ENCODE data around the gene C1orf159.

The C1orf159 gene

DNA sequence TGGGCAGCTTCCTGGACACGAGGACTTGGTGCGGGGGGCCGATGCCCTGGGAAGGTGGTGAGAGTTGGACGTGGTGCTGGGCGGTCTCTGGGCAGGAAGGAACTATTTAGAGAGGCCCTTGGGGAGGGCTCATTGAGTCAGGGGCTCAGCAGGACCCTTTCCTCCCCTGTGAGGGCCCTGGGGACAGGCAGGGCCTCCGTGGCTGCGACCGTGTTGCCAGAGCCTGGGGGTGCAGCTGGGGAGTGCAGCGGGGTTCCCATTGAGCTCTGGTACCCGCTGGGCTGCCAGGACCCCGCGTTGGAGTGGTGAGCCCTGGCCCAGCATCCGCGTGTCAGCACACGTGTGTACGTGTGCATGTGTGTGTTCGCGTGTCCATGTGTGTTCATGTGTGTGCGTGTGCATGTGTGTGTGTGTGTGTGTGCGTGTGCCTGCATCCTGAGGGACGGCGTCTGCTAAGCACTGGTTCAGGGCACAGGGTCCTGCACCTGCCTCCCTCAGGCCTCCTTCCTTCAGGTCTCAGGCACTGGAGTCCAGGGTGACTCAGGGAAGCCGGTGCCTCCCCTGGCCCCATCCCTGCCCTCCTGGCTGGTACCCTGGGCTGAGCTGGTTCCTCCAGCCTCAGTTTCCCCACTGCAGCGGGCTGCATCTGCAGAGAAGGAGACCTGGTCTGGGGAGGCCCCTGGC lies 52.5 kb downstream of the C1orf159 start:
- Histone ChIP-seq H3K4me2 (ENCODE audit: low read length) (no peak overlapping the region), H3K18ac (ENCODE audit: low read length) (no peak overlapping the region), H2BK5ac (ENCODE audit: low read length) (no peak overlapping the region), H2AK5ac (ENCODE audit: low read length) (no peak overlapping the region), H4K8ac (ENCODE audit: low read depth, low read length) (no peak overlapping the region), H3K79me1 (ENCODE audit: low read length) (no peaks in the 10 kb centered on the region), H3K4ac (ENCODE audit: low read depth, low read length) (no peak overlapping the region), H3K56ac (ENCODE audit: low read length) (no peak overlapping the region), H3K27ac (ENCODE audit: low read depth, low read length) (no peak overlapping the region), H2BK15ac (replicated peaks; ENCODE audit: low read depth) (no peak overlapping the region), H2BK120ac (ENCODE audit: low read depth, low read length) (no peak overlapping the region), H4K5ac (ENCODE audit: low read length) (no peak overlapping the region), H3K36me3 (ENCODE audit: control insufficient read depth, insufficient read depth, low read length) (no peaks in the 10 kb centered on the region), H3K79me2 (ENCODE audit: control insufficient read depth, insufficient read depth, low read length) (no peaks in the 10 kb centered on the region), H3K9ac (ENCODE audit: low read length) (no peak overlapping the region), H3K23ac (ENCODE audit: low read length) (no peak overlapping the region), H3K4me1 (ENCODE audit: control insufficient read depth, low read depth, low read length) (no peaks in the 10 kb centered on the region), H3K27me3 (ENCODE audit: insufficient read depth, low read length, poor library complexity) (peaks cover 5% of the 10 kb centered on the region), H3K4me3 (ENCODE audit: low read length) (no peak overlapping the region)
- WGBS (ENCODE audit: extremely low coverage, insufficient coverage, low lambda C conversion rate): no CpG with 5 or more reads among the region's 24 CpGs
- no peak for DNase-seq

- Histone ChIP-seq H2BK120ac (ENCODE audit: low read depth, low read length) (no peak overlapping the region), H2AK5ac (ENCODE audit: low read length) (no peak overlapping the region), H3K27ac (ENCODE audit: low read depth, low read length) (no peak overlapping the region), H4K5ac (ENCODE audit: low read length) (no peak overlapping the region), H3K4ac (ENCODE audit: low read depth, low read length) (no peak overlapping the region), H3K79me2 (ENCODE audit: control insufficient read depth, insufficient read depth, low read length) (no peaks in the 10 kb centered on the region), H4K8ac (ENCODE audit: low read depth, low read length) (no peak overlapping the region), H3K79me1 (ENCODE audit: low read length) (no peaks in the 10 kb centered on the region), H2BK5ac (ENCODE audit: low read length) (no peak overlapping the region), H3K23ac (ENCODE audit: low read length) (no peak overlapping the region), H2BK15ac (replicated peaks; ENCODE audit: low read depth) (no peak overlapping the region), H3K4me1 (ENCODE audit: control insufficient read depth, low read depth, low read length) (no peaks in the 10 kb centered on the region), H3K27me3 (ENCODE audit: insufficient read depth, low read length, poor library complexity) (peaks cover 5% of the 10 kb centered on the region), H3K9ac (ENCODE audit: low read length) (no peak overlapping the region), H3K56ac (ENCODE audit: low read length) (no peak overlapping the region), H3K18ac (ENCODE audit: low read length) (no peak overlapping the region), H3K4me2 (ENCODE audit: low read length) (no peak overlapping the region), H3K36me3 (ENCODE audit: control insufficient read depth, insufficient read depth, low read length) (no peaks in the 10 kb centered on the region), H3K4me3 (ENCODE audit: low read length) (no peak overlapping the region)
- WGBS (ENCODE audit: extremely low coverage, insufficient coverage, low lambda C conversion rate): no CpG with 5 or more reads among the region's 29 CpGs
- DNase-seq: no peak
Observed at GRCh38 chr1:1062348-1063163, 53.3 kb downstream of the C1orf159 start.

GRCh38 chr1:1061682-1062345 lies 54.1 kb downstream of the C1orf159 start:
- Histone ChIP-seq H4K5ac (ENCODE audit: low read length) (no peak overlapping the region), H3K27me3 (ENCODE audit: insufficient read depth, low read length, poor library complexity) (peaks cover 5% of the 10 kb centered on the region)

GRCh38 chr1:1060281-1061000 lies 55.4 kb downstream of the C1orf159 start:
- no peak overlapping the region for H2AK5ac ChIP-seq (ENCODE audit: low read length)
- H3K4ac ChIP-seq (ENCODE audit: low read depth, low read length): no peak overlapping the region
- DNase-seq: no peak
- no peak overlapping the region for H4K8ac ChIP-seq (ENCODE audit: low read depth, low read length)
- H2BK120ac ChIP-seq (ENCODE audit: low read depth, low read length): no peak overlapping the region
- H3K18ac ChIP-seq (ENCODE audit: low read length): no peak overlapping the region
- peaks cover 5% of the 10 kb centered on the region for H3K27me3 ChIP-seq (ENCODE audit: insufficient read depth, low read length, poor library complexity)
- H2BK15ac ChIP-seq (replicated peaks; ENCODE audit: low read depth): no peak overlapping the region
- H3K4me1 ChIP-seq (ENCODE audit: control insufficient read depth, low read depth, low read length): no peaks in the 10 kb centered on the region
- no peak overlapping the region for H3K23ac ChIP-seq (ENCODE audit: low read length)
- H3K79me2 ChIP-seq (ENCODE audit: control insufficient read depth, insufficient read depth, low read length): no peaks in the 10 kb centered on the region
- H4K5ac ChIP-seq (ENCODE audit: low read length): no peak overlapping the region
- no CpG with 5 or more reads among the region's 38 CpGs for WGBS (ENCODE audit: extremely low coverage, insufficient coverage, low lambda C conversion rate)
- H2BK5ac ChIP-seq (ENCODE audit: low read length): no peak overlapping the region
- no peak overlapping the region for H3K4me2 ChIP-seq (ENCODE audit: low read length)
- H3K4me3 ChIP-seq (ENCODE audit: low read length): no peak overlapping the region
- no peaks in the 10 kb centered on the region for H3K79me1 ChIP-seq (ENCODE audit: low read length)
- H3K9ac ChIP-seq (ENCODE audit: low read length): no peak overlapping the region
- H3K27ac ChIP-seq (ENCODE audit: low read depth, low read length): no peak overlapping the region
- no peaks in the 10 kb centered on the region for H3K36me3 ChIP-seq (ENCODE audit: control insufficient read depth, insufficient read depth, low read length)
- H3K56ac ChIP-seq (ENCODE audit: low read length): no peak overlapping the region

More at GRCh38 chr1:1061682-1062345, 54.1 kb downstream of the C1orf159 start:
- no CpG with 5 or more reads among the region's 18 CpGs for WGBS (ENCODE audit: extremely low coverage, insufficient coverage, low lambda C conversion rate)
- H3K79me2 ChIP-seq (ENCODE audit: control insufficient read depth, insufficient read depth, low read length): no peaks in the 10 kb centered on the region
- H2BK5ac ChIP-seq (ENCODE audit: low read length): no peak overlapping the region
- H3K4me1 ChIP-seq (ENCODE audit: control insufficient read depth, low read depth, low read length): no peaks in the 10 kb centered on the region
- no peak overlapping the region for H3K18ac ChIP-seq (ENCODE audit: low read length)
- no peak overlapping the region for H2BK120ac ChIP-seq (ENCODE audit: low read depth, low read length)
- peak; percentile 39 for DNase-seq
- no peak overlapping the region for H2BK15ac ChIP-seq (replicated peaks; ENCODE audit: low read depth)
- H3K27ac ChIP-seq (ENCODE audit: low read depth, low read length): no peak overlapping the region
- H3K9ac ChIP-seq (ENCODE audit: low read length): no peak overlapping the region
- H3K4me3 ChIP-seq (ENCODE audit: low read length): no peak overlapping the region
- no peak overlapping the region for H2AK5ac ChIP-seq (ENCODE audit: low read length)
- no peak overlapping the region for H3K23ac ChIP-seq (ENCODE audit: low read length)
- no peak overlapping the region for H3K4me2 ChIP-seq (ENCODE audit: low read length)
- H3K79me1 ChIP-seq (ENCODE audit: low read length): no peaks in the 10 kb centered on the region
- no peak overlapping the region for H3K4ac ChIP-seq (ENCODE audit: low read depth, low read length)
- H3K36me3 ChIP-seq (ENCODE audit: control insufficient read depth, insufficient read depth, low read length): no peaks in the 10 kb centered on the region
- H4K8ac ChIP-seq (ENCODE audit: low read depth, low read length): no peak overlapping the region
- H3K56ac ChIP-seq (ENCODE audit: low read length): no peak overlapping the region

DNA sequence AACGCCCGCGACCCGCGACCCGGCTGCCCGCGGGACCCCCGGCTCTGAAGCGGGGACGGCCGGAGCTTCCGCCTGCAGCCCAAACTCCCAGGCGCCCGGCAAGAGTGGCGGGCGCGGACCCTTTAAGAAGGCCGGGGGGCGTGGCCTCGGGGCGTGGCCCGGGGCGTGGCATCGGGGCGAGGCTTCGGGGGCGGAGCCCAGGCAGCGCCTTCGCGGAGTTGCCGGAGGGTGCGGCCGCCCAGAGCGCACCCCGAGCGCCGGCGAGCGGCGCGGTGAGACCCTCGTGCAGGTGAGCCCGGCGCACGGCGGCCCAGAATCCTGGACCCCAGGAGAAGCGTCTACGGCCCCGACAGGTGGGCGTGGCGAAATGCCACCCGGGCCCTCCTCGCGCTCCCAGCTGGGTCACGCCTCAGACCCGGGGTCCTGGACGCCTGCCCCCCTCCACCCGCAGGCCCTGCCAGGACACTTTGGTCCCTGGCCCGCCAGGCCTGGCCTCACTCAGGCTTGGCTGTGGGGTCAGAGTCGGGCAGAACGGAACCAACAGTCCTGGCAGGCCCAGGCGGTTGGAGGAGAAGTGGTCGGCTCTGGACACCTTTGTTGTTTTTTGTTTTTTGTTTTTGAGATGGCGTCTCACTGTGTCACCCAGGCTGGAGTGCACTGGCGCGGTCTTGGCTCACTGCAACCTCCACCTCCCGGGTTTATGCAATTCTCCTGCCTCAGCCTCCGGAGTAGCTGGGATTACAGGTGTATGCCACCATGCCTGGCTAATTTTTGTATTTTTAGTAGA lies 56.2 kb downstream of the C1orf159 start:
- Histone ChIP-seq H3K4me2 (ENCODE audit: low read length) (peak overlapping the region; percentile 73), H3K9ac (ENCODE audit: low read length) (peak overlapping the region; percentile 51), H3K4ac (ENCODE audit: low read depth, low read length) (no peak overlapping the region), H3K27me3 (ENCODE audit: insufficient read depth, low read length, poor library complexity) (peaks cover 5% of the 10 kb centered on the region), H3K79me1 (ENCODE audit: low read length) (no peaks in the 10 kb centered on the region), H4K5ac (ENCODE audit: low read length) (no peak overlapping the region), H3K27ac (ENCODE audit: low read depth, low read length) (no peak overlapping the region), H3K4me1 (ENCODE audit: control insufficient read depth, low read depth, low read length) (no peaks in the 10 kb centered on the region), H3K4me3 (ENCODE audit: low read length) (no peak overlapping the region), H3K23ac (ENCODE audit: low read length) (peak overlapping the region; percentile 83), H2BK15ac (replicated peaks; ENCODE audit: low read depth) (no peak overlapping the region), H3K79me2 (ENCODE audit: control insufficient read depth, insufficient read depth, low read length) (no peaks in the 10 kb centered on the region), H3K18ac (ENCODE audit: low read length) (peak overlapping the region; percentile 31), H4K8ac (ENCODE audit: low read depth, low read length) (no peak overlapping the region), H2AK5ac (ENCODE audit: low read length) (no peak overlapping the region), H3K36me3 (ENCODE audit: control insufficient read depth, insufficient read depth, low read length) (no peaks in the 10 kb centered on the region), H3K56ac (ENCODE audit: low read length) (peak overlapping the region; percentile 70), H2BK120ac (ENCODE audit: low read depth, low read length) (no peak overlapping the region), H2BK5ac (ENCODE audit: low read length) (no peak overlapping the region)
- peak; percentile 73 for DNase-seq
- no CpG with 5 or more reads among the region's 69 CpGs for WGBS (ENCODE audit: extremely low coverage, insufficient coverage, low lambda C conversion rate)
